ENCODE data around the gene KAZN.

Gene KAZN

GRCh38 chr1:15023976-15024375 is 425.5 kb downstream of the KAZN start (continued):
- no peak for TF ChIP-seq ZNF280D (tag by site-specific recombination; IDR thresholded peaks at IDR 0.05)
- TF ChIP-seq ZNF654 (tag by site-specific recombination; IDR thresholded peaks at IDR 0.05; ENCODE audit: low read depth) = no peak
- no peak for TF ChIP-seq ZIC2 (tag by site-specific recombination; IDR thresholded peaks at IDR 0.05)

DNA sequence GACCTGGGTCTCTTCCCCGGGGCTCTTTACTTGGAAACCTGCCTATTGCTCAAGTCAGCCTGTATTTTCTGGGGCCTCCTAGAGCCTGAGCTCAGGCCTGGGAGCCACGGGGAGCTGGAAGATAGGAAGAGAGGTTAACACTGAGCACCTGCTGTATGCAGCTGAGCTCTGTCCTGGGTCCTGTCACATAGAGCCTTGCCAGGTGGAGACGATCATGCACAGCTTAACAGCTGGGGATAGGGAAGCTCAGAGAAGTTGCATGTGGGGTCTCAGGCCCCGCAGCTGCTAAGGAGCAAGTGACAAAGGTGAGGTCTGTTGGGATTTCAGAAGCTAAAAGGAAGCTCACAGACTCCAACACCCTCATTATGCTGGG is 427.6 kb downstream of the KAZN start:
- H3K4me1 ChIP-seq (ENCODE audit: control insufficient read depth, insufficient read depth, low read length) = no peaks in the 10 kb centered on the region
- no peaks in the 10 kb centered on the region for H3K36me3 ChIP-seq (ENCODE audit: control insufficient read depth in 2 of 2, insufficient read depth in 1 of 2, low read length in 2 of 2)

GRCh38 chr1:15027515-15027986 is 429.1 kb downstream of the KAZN start:
- Histone ChIP-seq H3K9me3 (ENCODE audit: control insufficient read depth, insufficient read depth, low read depth, low read length) (no peaks in the 10 kb centered on the region), H3K4me1 (ENCODE audit: control insufficient read depth, insufficient read depth, low read length) (no peaks in the 10 kb centered on the region), H3K36me3 (ENCODE audit: control insufficient read depth in 2 of 2, insufficient read depth in 1 of 2, low read length in 2 of 2) (no peaks in the 10 kb centered on the region), H3K4me3 (ENCODE audit: low read depth, low read length) (no peak overlapping the region), H3K27ac (ENCODE audit: extremely low read depth, low read depth, low read length) (no peak overlapping the region)
- ChIA-PET CTCF (interaction anchor here (0.5 to 3.2 kb wide), 35 partner anchors 8 to 931 kb away, joined by 3 to 23 read pairs (median 4); no protein-coding TSS in a partner anchor), POLR2A (no interaction called here)
- TF ChIP-seq IKZF3 (tag by site-specific recombination; IDR thresholded peaks at IDR 0.05) (0 out of 2 replicates have a peak, but pooled peaks have one; percentile 35), GFI1B (tag by site-specific recombination; IDR thresholded peaks at IDR 0.05) (no peak), ZNF654 (tag by site-specific recombination; IDR thresholded peaks at IDR 0.05; ENCODE audit: low read depth) (peak; percentile 75), ZXDB (tag by site-specific recombination; IDR thresholded peaks at IDR 0.05) (no peak)
- TF ChIP-seq, protein P1, sequence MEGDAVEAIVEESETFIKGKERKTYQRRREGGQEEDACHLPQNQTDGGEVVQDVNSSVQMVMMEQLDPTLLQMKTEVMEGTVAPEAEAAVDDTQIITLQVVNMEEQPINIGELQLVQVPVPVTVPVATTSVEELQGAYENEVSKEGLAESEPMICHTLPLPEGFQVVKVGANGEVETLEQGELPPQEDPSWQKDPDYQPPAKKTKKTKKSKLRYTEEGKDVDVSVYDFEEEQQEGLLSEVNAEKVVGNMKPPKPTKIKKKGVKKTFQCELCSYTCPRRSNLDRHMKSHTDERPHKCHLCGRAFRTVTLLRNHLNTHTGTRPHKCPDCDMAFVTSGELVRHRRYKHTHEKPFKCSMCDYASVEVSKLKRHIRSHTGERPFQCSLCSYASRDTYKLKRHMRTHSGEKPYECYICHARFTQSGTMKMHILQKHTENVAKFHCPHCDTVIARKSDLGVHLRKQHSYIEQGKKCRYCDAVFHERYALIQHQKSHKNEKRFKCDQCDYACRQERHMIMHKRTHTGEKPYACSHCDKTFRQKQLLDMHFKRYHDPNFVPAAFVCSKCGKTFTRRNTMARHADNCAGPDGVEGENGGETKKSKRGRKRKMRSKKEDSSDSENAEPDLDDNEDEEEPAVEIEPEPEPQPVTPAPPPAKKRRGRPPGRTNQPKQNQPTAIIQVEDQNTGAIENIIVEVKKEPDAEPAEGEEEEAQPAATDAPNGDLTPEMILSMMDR (tag by site-specific recombination; IDR thresholded peaks at IDR 0.05) = peak; percentile 36

More for the DNA sequence above, 427.6 kb downstream of the KAZN start:
- ChIA-PET CTCF (interaction anchor here (0.7 to 3.2 kb wide), 10 partner anchors 9 to 912 kb away, joined by 3 to 23 read pairs (median 4); no protein-coding TSS in a partner anchor), POLR2A (no interaction called here)
- Histone ChIP-seq H3K4me3 (ENCODE audit: low read depth, low read length) (no peak overlapping the region), H3K27ac (ENCODE audit: extremely low read depth, low read depth, low read length) (no peak overlapping the region), H3K9me3 (ENCODE audit: control insufficient read depth, insufficient read depth, low read depth, low read length) (no peaks in the 10 kb centered on the region)
- TF ChIP-seq, protein P2, sequence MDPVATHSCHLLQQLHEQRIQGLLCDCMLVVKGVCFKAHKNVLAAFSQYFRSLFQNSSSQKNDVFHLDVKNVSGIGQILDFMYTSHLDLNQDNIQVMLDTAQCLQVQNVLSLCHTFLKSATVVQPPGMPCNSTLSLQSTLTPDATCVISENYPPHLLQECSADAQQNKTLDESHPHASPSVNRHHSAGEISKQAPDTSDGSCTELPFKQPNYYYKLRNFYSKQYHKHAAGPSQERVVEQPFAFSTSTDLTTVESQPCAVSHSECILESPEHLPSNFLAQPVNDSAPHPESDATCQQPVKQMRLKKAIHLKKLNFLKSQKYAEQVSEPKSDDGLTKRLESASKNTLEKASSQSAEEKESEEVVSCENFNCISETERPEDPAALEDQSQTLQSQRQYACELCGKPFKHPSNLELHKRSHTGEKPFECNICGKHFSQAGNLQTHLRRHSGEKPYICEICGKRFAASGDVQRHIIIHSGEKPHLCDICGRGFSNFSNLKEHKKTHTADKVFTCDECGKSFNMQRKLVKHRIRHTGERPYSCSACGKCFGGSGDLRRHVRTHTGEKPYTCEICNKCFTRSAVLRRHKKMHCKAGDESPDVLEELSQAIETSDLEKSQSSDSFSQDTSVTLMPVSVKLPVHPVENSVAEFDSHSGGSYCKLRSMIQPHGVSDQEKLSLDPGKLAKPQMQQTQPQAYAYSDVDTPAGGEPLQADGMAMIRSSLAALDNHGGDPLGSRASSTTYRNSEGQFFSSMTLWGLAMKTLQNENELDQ (tag by site-specific recombination; IDR thresholded peaks at IDR 0.05; ENCODE audit: low read depth) = no peak
- TF ChIP-seq ZSCAN16 (tag by site-specific recombination; IDR thresholded peaks at IDR 0.05) (no peak), SP3 (tag by site-specific recombination; IDR thresholded peaks at IDR 0.05) (no peak)

- Histone ChIP-seq H3K36me3 (ENCODE audit: control insufficient read depth in 2 of 2, insufficient read depth in 1 of 2, low read length in 2 of 2) (no peaks in the 10 kb centered on the region), H3K27ac (ENCODE audit: extremely low read depth, low read depth, low read length) (no peak overlapping the region), H3K4me1 (ENCODE audit: control insufficient read depth, insufficient read depth, low read length) (no peaks in the 10 kb centered on the region), H3K4me3 (ENCODE audit: low read depth, low read length) (no peak overlapping the region), H3K9me3 (ENCODE audit: control insufficient read depth, insufficient read depth, low read depth, low read length) (no peaks in the 10 kb centered on the region)
- TF ChIP-seq ZNF433 (tag by site-specific recombination; IDR thresholded peaks at IDR 0.05; ENCODE audit: low read depth) (no peak), SP7 (tag by site-specific recombination; IDR thresholded peaks at IDR 0.05) (no peak), ZNF335 (tag by site-specific recombination; conservative IDR thresholded peaks at IDR 0.05) (peak; percentile 8; the same call in 1 of the 2 replicates), ZNF211 (tag by site-specific recombination; IDR thresholded peaks at IDR 0.05; ENCODE audit: low read depth) (no peak), ZFP37 (tag by site-specific recombination; IDR thresholded peaks at IDR 0.05) (no peak), ZFHX2 (tag by site-specific recombination; conservative IDR thresholded peaks at IDR 0.05) (peak; percentile 98), ZIC2 (tag by site-specific recombination; IDR thresholded peaks at IDR 0.05) (peak; percentile 86), EGR2 (tag by site-specific recombination; IDR thresholded peaks at IDR 0.05; ENCODE audit: low read depth) (peak; percentile 96)
- ChIA-PET POLR2A (no interaction called here), CTCF (interaction anchor here (0.6 to 3.2 kb wide), 27 partner anchors 8 to 915 kb away, joined by 3 to 23 read pairs (median 4); no protein-coding TSS in a partner anchor)
Observed at GRCh38 chr1:15028102-15028501, 429.6 kb downstream of the KAZN start.

Data from HEK293 (cell line).